Measurements from ENCODE around the gene CCDC88A. TPM values are rescaled to one million over a fixed set of nuclear protein-coding genes. Genes with fewer than 3 reads are reported as not detected.

The CCDC88A gene
- total RNA-seq, 1 donor from 2014 or later = 70.6 TPM

DNA sequence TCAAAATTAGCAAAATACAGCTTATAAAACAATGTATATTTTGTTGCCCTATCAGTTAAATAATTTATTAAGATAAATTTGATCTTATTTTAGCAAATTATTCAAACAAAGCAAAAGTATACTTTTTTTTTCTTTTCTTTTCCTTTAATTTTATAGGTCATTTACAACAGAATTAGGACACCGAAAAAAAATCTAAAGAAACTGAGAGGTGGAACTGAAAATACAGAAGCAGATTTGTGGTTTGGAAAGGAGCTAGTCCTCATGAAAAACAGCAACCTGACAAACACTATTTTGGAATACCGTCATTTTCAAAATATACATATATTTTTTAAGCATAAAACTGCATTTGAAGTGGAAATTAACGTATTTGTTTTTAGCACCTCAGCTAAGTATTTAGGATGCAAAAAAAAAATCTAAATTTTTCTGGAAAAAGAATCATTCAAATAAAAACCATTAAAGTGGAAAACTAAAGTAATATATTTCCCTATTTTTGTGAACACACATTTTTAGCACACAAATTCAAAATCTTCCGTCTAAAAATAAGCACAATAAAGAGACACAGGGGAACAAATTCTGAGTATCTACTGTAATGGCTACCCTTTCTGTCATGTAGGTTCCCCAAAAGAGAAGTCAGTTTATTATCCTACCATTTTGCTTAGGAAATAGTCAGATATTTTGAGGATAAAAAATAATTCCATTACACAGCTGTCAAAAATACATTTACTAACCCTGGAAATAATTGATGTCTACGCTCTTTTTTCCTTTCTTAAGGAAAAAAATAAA, 2.7 kb downstream of the CCDC88A start:
- no peak overlapping the region for H3K27ac Mint-ChIP-seq
- TF ChIP-seq, protein P1, sequence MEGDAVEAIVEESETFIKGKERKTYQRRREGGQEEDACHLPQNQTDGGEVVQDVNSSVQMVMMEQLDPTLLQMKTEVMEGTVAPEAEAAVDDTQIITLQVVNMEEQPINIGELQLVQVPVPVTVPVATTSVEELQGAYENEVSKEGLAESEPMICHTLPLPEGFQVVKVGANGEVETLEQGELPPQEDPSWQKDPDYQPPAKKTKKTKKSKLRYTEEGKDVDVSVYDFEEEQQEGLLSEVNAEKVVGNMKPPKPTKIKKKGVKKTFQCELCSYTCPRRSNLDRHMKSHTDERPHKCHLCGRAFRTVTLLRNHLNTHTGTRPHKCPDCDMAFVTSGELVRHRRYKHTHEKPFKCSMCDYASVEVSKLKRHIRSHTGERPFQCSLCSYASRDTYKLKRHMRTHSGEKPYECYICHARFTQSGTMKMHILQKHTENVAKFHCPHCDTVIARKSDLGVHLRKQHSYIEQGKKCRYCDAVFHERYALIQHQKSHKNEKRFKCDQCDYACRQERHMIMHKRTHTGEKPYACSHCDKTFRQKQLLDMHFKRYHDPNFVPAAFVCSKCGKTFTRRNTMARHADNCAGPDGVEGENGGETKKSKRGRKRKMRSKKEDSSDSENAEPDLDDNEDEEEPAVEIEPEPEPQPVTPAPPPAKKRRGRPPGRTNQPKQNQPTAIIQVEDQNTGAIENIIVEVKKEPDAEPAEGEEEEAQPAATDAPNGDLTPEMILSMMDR (conservative IDR thresholded peaks at IDR 0.05) = no peak
- peaks cover 10% of the 10 kb centered on the region for H3K4me1 Mint-ChIP-seq (ENCODE audit: unreplicated experiment)
- peaks cover 3% of the 10 kb centered on the region for H3K36me3 Mint-ChIP-seq
- H3K27me3 Mint-ChIP-seq = peaks cover 18% of the 10 kb centered on the region
- DNase-seq (ENCODE audit: extremely low spot score, unreplicated experiment) = no peak
- no peak overlapping the region for H3K4me3 Mint-ChIP-seq
- no peaks in the 10 kb centered on the region for H3K9me3 Mint-ChIP-seq

DNA sequence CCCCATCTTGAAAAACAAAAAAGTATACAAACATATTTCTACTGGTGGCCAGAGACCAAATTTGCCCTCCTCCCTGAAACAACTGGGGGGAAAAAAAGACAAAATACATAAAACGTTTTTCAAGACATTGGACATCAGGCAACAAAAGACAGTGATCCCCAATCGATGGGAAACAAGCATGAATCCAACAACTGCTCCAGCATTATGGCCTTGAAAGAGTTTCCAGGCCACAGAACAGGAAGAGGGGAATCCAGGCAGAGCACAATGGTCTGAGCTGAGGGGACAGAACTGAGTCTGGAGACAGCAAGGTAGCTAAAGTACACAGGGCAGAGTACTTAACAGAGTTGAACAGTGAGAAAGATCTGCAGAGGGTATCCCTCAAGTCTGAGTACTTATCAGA, 4.4 kb downstream of the CCDC88A start:
- no peaks in the 10 kb centered on the region for H3K9me3 Mint-ChIP-seq
- peaks cover 18% of the 10 kb centered on the region for H3K27me3 Mint-ChIP-seq
- H3K36me3 Mint-ChIP-seq = peaks cover 4% of the 10 kb centered on the region
- TF ChIP-seq, protein P1 (conservative IDR thresholded peaks at IDR 0.05) = no peak
- H3K4me3 Mint-ChIP-seq = no peak overlapping the region
- no peak overlapping the region for H3K27ac Mint-ChIP-seq
- H3K4me1 Mint-ChIP-seq (ENCODE audit: unreplicated experiment) = peaks cover 6% of the 10 kb centered on the region
- no peak for DNase-seq (ENCODE audit: extremely low spot score, unreplicated experiment)

DNA sequence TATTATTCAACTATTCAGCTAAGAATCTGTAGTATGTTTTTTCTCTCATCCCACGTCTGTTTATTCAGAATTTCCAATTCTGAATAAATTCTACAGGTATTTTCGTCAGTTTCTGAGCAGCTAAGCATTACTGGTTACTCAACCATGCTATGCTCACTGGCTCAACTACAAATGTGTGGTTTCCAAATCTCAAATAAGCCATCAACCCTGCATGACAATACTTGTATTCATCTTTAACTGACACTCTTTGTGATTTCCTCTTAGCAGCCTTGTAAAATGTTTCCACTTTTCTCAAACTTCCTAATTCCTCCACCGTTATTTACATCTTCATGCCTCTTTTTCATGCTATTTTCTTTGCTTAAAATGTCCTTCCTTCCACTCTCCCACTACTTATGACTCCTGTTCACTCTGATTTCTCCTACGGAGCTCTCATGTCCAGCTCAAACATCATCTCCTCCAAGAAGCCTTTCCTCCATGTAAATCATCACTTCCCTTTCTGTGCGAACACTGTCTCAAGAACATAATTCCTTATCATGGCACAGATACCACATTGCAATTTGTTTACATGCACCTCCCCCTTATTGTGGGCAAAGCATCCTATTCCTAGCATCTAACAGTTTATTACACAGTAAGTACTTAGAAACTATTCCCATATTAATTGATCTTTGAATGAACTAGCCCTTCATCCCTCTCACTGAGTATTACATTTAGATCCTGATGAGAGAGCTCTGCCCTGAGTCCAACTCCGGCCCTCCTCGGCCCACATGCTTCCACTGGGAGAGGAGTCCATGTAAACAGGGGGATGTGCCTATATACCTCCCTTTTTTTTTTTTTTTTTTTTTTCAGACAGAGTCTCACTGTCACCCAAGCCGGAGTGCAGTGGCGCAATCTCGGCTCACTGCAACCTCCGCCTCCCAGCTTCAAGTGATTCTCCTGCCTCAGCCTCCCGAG, 10.5 kb downstream of the CCDC88A start:
- TF ChIP-seq, protein P1 (conservative IDR thresholded peaks at IDR 0.05) = no peak
- Mint-ChIP-seq H3K4me1 (ENCODE audit: unreplicated experiment) (no peaks in the 10 kb centered on the region), H3K9me3 (no peaks in the 10 kb centered on the region), H3K27me3 (no peaks in the 10 kb centered on the region), H3K27ac (no peak overlapping the region), H3K4me3 (no peak overlapping the region), H3K36me3 (peaks cover 13% of the 10 kb centered on the region)
- no peak for DNase-seq (ENCODE audit: extremely low spot score, unreplicated experiment)

DNA sequence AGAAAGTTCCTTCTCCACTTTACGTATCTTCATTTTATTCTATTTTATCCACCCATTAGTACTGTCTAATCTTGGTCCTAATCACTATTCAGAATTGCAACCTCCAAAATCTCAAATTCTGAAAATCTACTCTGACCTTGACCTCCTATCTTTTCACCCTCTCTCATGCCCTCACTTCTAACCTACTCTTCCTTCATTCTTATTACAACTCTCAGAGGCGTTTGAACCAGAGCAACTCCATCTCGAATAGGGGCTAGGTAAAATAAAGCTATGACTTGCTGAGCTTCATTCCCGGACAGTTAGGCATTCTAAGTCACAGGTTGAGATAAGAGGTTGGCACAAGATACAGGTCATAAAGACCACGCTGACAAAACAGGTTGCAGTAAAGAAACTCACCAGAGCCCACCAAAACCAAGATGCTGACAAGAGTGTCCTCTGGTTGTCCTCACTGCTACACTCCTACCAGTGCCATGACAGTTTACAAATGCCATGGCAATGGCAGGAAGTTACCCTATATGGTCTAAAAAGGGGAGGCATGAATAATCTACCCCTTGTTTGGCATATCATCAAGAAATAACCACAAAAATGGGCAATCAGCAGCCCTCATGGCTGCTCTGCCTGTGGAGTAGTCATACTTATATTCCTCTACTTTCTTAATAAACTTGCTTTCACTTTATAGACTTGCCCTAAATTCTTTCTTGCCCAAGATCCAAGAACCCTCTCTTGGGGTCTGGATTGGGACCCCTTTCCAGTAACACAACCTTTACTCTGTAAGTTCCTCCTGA, 11.4 kb downstream of the CCDC88A start:
- Mint-ChIP-seq H3K36me3 (peaks cover 13% of the 10 kb centered on the region), H3K9me3 (no peaks in the 10 kb centered on the region), H3K27me3 (no peaks in the 10 kb centered on the region), H3K4me3 (no peak overlapping the region), H3K4me1 (ENCODE audit: unreplicated experiment) (no peaks in the 10 kb centered on the region), H3K27ac (no peak overlapping the region)
- no peak for DNase-seq (ENCODE audit: extremely low spot score, unreplicated experiment)
- TF ChIP-seq, protein P1 (conservative IDR thresholded peaks at IDR 0.05) = no peak

DNA sequence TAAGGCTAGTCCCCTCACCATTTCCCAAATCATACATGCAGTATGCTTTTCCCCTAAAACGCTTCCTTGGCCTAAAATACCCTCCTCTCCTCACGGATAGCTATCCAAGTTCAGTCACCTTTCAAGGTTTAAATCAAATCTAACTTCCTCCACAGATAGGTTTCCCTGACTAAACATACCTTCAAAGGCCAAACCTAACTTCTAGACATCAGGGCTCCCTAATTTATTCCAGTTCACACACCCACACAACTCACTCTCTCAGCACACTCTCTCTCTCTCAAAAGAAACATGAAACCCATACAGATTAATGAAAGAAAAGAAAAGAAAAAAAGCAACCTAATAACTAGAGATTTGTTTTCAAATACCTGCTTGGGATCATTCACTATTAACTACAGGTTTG, 14.5 kb downstream of the CCDC88A start:
- H3K36me3 Mint-ChIP-seq = peaks cover 9% of the 10 kb centered on the region
- H3K4me3 Mint-ChIP-seq = no peak overlapping the region
- no peaks in the 10 kb centered on the region for H3K27me3 Mint-ChIP-seq
- H3K4me1 Mint-ChIP-seq (ENCODE audit: unreplicated experiment) = no peaks in the 10 kb centered on the region
- TF ChIP-seq, protein P1 (conservative IDR thresholded peaks at IDR 0.05) = no peak
- no peaks in the 10 kb centered on the region for H3K9me3 Mint-ChIP-seq
- no peak for DNase-seq (ENCODE audit: extremely low spot score, unreplicated experiment)
- no peak overlapping the region for H3K27ac Mint-ChIP-seq

All from type B pancreatic cell (in vitro differentiated cells).